Measurements from ENCODE around the gene SPATA21.
"Not testable (repeated sequence)": the region's sequence is repeated elsewhere in the genome, so short reads cannot be mapped to it uniquely, and the experiment has no call there.

Gene SPATA21

GRCh38 chr1:16458831-16459230 is 21.6 kb upstream of the SPATA21 start:
- no peak overlapping the region for H3K4me3 ChIP-seq (ENCODE audit: low read depth, low read length)
- no peak for TF ChIP-seq CTCF (IDR thresholded peaks at IDR 0.05; ENCODE audit: borderline replicate concordance, insufficient read depth, low read depth, low read length)

- not testable (repeated sequence) for H3K4me3 ChIP-seq (ENCODE audit: low read depth, low read length)
Observed at GRCh38 chr1:16456151-16456550, 18.9 kb upstream of the SPATA21 start.

GRCh38 chr1:16454909-16455308 is 17.7 kb upstream of the SPATA21 start:
- not testable (repeated sequence) for H3K4me3 ChIP-seq (ENCODE audit: low read depth, low read length)

- TF ChIP-seq CTCF (IDR thresholded peaks at IDR 0.05; ENCODE audit: borderline replicate concordance, insufficient read depth, low read depth, low read length): no peak
- H3K4me3 ChIP-seq (ENCODE audit: low read depth, low read length): no peak overlapping the region
Observed at GRCh38 chr1:16451841-16452528, 14.8 kb upstream of the SPATA21 start.

- no peak overlapping the region for H3K4me3 ChIP-seq (ENCODE audit: low read depth, low read length)
- no peak for TF ChIP-seq CTCF (IDR thresholded peaks at IDR 0.05; ENCODE audit: borderline replicate concordance, insufficient read depth, low read depth, low read length)
Observed at GRCh38 chr1:16450863-16451481, 13.7 kb upstream of the SPATA21 start.

GRCh38 chr1:16449666-16450065 is 12.4 kb upstream of the SPATA21 start:
- no peak overlapping the region for H3K4me3 ChIP-seq (ENCODE audit: low read depth, low read length)
- TF ChIP-seq CTCF (IDR thresholded peaks at IDR 0.05; ENCODE audit: borderline replicate concordance, insufficient read depth, low read depth, low read length): no peak

- H3K4me3 ChIP-seq (ENCODE audit: low read depth, low read length): no peak overlapping the region
- TF ChIP-seq CTCF (IDR thresholded peaks at IDR 0.05; ENCODE audit: borderline replicate concordance, insufficient read depth, low read depth, low read length): no peak
Observed at GRCh38 chr1:16449065-16449464, 11.8 kb upstream of the SPATA21 start.

- no peak overlapping the region for H3K4me3 ChIP-seq (ENCODE audit: low read depth, low read length)
- TF ChIP-seq CTCF (IDR thresholded peaks at IDR 0.05; ENCODE audit: borderline replicate concordance, insufficient read depth, low read depth, low read length): no peak
Observed at GRCh38 chr1:16447641-16448040, 10.4 kb upstream of the SPATA21 start.

Measured in GM12875 (cell line).